Endothelial cell of umbilical vein (primary cell): ENCODE data around the gene ABR. TPM values are rescaled to one million over a fixed set of nuclear protein-coding genes. Genes with fewer than 3 reads are reported as not detected.

Source experiments
- BruUV-seq: library from RNA; stranded (reverse); fragments of 400-500 nt; replicated peaks from 2 replicates; lab custom pipeline; 2021; lab: Mats Ljungman, UMichigan
- CTCF ChIA-PET: fragments of 300-600, 350-600 bp; sonication (Branson Sonifier 250); formaldehyde crosslinking; loops from one replicate; lab custom pipeline; 2021; ENCODE audit warnings: antibody characterized with exemption, inconsistent platforms; lab: Charles Lee
- POLR2A ChIA-PET: fragments of 300-600, 350-600 bp; sonication (Branson Sonifier 250); formaldehyde crosslinking; loops from one replicate; lab custom pipeline; 2021; ENCODE audit warnings: antibody characterized with exemption, inconsistent platforms; lab: Charles Lee
- DNase-seq: peaks from one replicate; pipeline ENCODE4 v3.0.0-alpha.2; 2011; ENCODE audit warnings: low read depth, low spot score
- FAIRE-seq: peaks from 2 replicates; lab custom pipeline; 2011; peaks lifted over from hg19 to GRCh38; lab: Jason Lieb, UNC
- H2AFZ ChIP-seq: 2 replicates; pipeline ENCODE4 v1.6.0; 2012; ENCODE audit warnings: low read depth, low read length, control low read depth, inconsistent platforms
- H3K27ac ChIP-seq: 2 replicates; pipeline ENCODE4 v1.5.1; 2011; ENCODE audit warnings: low read depth, mild to moderate bottlenecking, control low read depth, low read length, moderate library complexity; ENCODE audit not compliant: insufficient read depth
- H3K27me3 ChIP-seq, 2 experiments: 2 replicates each; pipeline versions ENCODE4 v1.6.0 to v1.6.1; 2011; ENCODE audit warnings: low read length in 2 of 2, mixed read lengths in 1 of 2; ENCODE audit not compliant: control insufficient read depth in 2 of 2, insufficient read depth in 2 of 2
- H3K36me3 ChIP-seq, 2 experiments: 2 replicates in 1 of 2; 3 replicates in 1 of 2; pipeline ENCODE4 v1.5.1; 2011; ENCODE audit warnings: low read length in 2 of 2, mild to moderate bottlenecking in 1 of 2, moderate library complexity in 1 of 2; ENCODE audit not compliant: control insufficient read depth in 2 of 2, insufficient read depth in 2 of 2; ENCODE audit errors: extremely low read depth in 1 of 2
- H3K4me1 ChIP-seq: 3 replicates; pipeline ENCODE4 v1.5.1; 2011; ENCODE audit warnings: mild to moderate bottlenecking, low read length; ENCODE audit not compliant: control insufficient read depth, insufficient read depth; ENCODE audit errors: extremely low read depth
- H3K4me2 ChIP-seq: 2 replicates; pipeline ENCODE4 v1.6.1; 2011; ENCODE audit warnings: low read length, control low read depth, mixed read lengths; ENCODE audit not compliant: insufficient read depth
- H3K4me3 ChIP-seq, 3 experiments: fragments of 200-600 bp in 1 of 3; sonication (generic), shearing (Covaris generic) in 1 of 3; replicated peaks in 1 of 3; 2 replicates each; pipeline ENCODE4 v1.5.1; 2011 to 2016; ENCODE audit warnings: control low read depth in 3 of 3, low read length in 3 of 3, mild to moderate bottlenecking in 2 of 3, inconsistent platforms in 1 of 3, low read depth in 1 of 3, moderate library complexity in 1 of 3; ENCODE audit not compliant: insufficient read depth in 1 of 3
- H3K79me2 ChIP-seq: 2 replicates; pipeline ENCODE4 v1.6.0; 2012; ENCODE audit warnings: low read length, inconsistent platforms; ENCODE audit not compliant: control insufficient read depth, insufficient read depth
- H3K9ac ChIP-seq: replicated peaks from 2 replicates; pipeline ENCODE3; 2011; ENCODE audit warnings: low read length, control low read depth; ENCODE audit not compliant: insufficient read depth; ENCODE audit errors: extremely low read depth
- H3K9me1 ChIP-seq: replicated peaks from 3 replicates; pipeline ENCODE4 v1.6.0; 2011; ENCODE audit warnings: mild to moderate bottlenecking, low read length; ENCODE audit not compliant: control insufficient read depth, insufficient read depth; ENCODE audit errors: extremely low read depth
- H3K9me3 ChIP-seq: replicated peaks from 2 replicates; pipeline ENCODE4 v1.5.1; 2012; ENCODE audit warnings: low read length, inconsistent platforms; ENCODE audit not compliant: control insufficient read depth, insufficient read depth
- H4K20me1 ChIP-seq: replicated peaks from 2 replicates; pipeline ENCODE3; 2011; ENCODE audit warnings: mild to moderate bottlenecking, low read length; ENCODE audit not compliant: control insufficient read depth, insufficient read depth; ENCODE audit errors: extremely low read depth
- CTCF ChIP-seq, 2 donors: IDR thresholded peaks; 1 replicate in 1 of 2; 2 replicates in 1 of 2; pipeline ENCODE4 v1.5.1; 2011; ENCODE audit warnings: low read length in 2 of 2, mild to moderate bottlenecking in 2 of 2, moderate library complexity in 2 of 2, control low read depth in 1 of 2, inconsistent platforms in 1 of 2, low read depth in 1 of 2; ENCODE audit not compliant: insufficient read depth in 1 of 2; ENCODE audit errors: extremely low read depth in 1 of 2
- EZH2 ChIP-seq: IDR thresholded peaks from 2 replicates; pipeline ENCODE4 v1.6.1; 2012; ENCODE audit warnings: borderline replicate concordance, low read depth, mild to moderate bottlenecking, moderate library complexity, low read length, inconsistent platforms; ENCODE audit not compliant: severe bottlenecking
- FOS ChIP-seq: IDR thresholded peaks from 2 replicates; pipeline ENCODE4 v1.6.1; 2011; ENCODE audit warnings: mild to moderate bottlenecking, low read length, moderate library complexity, borderline replicate concordance; ENCODE audit not compliant: insufficient read depth
- GATA2 ChIP-seq: IDR thresholded peaks from 2 replicates; pipeline ENCODE4 v1.7.0; 2011; ENCODE audit warnings: low read depth, mild to moderate bottlenecking, moderate library complexity, mixed read lengths, low read length; ENCODE audit not compliant: insufficient read length, insufficient read depth
- JUN ChIP-seq: IDR thresholded peaks from 2 replicates; pipeline ENCODE4 v1.6.1; 2011; ENCODE audit warnings: borderline replicate concordance, low read depth; ENCODE audit not compliant: insufficient read length, insufficient read depth
- MAX ChIP-seq: IDR thresholded peaks from 2 replicates; pipeline ENCODE4 v1.6.1; 2011; ENCODE audit not compliant: insufficient read depth, insufficient read length
- MYC ChIP-seq: IDR thresholded peaks from one replicate; pipeline ENCODE4 v1.6.1; 2011; ENCODE audit warnings: mild to moderate bottlenecking, low read depth, low read length
- POLR2A ChIP-seq: IDR thresholded peaks from 2 replicates; pipeline ENCODE4 v1.6.1; 2012; ENCODE audit warnings: low read depth, mild to moderate bottlenecking, control low read depth, low read length
- POLR2AphosphoS5 ChIP-seq: IDR thresholded peaks from 2 replicates; pipeline ENCODE4 v1.6.1; 2012; ENCODE audit warnings: low read depth, mild to moderate bottlenecking, control low read depth, low read length, moderate library complexity; ENCODE audit not compliant: insufficient read depth
- dilution Hi-C: fragments of 300-500 bp; cut with MboI; formaldehyde crosslinking; loops from one replicate; pipeline ENCODE4 v1.15.0; 2019; ENCODE audit warnings: low sequenced_read_pairs; ENCODE audit not compliant: extremely low pct_ligation_motif_present
- intact Hi-C: fragments of 100-400 bp; cut with micrococcal nuclease; formaldehyde crosslinking; loops from one replicate; pipeline ENCODE4 v1.10.0; 2022
- polyA plus RNA-seq, 4 experiments: library from polyadenylated mRNA; depleted of rRNA in 3 of 4; stranded (reverse) in 3 of 4; unstranded in 1 of 4; fragments of >200 nt; gene quantifications; 2 replicates each; pipeline versions ENCODE4 v1.2.1 to v1.2.3, GENCODE V29; 2011 to 2012; ENCODE audit warnings: missing spikeins in 1 of 4
- total RNA-seq: library from RNA; stranded (reverse); gene quantifications from 2 replicates; pipeline ENCODE4 v1.2.3, GENCODE V29; 2021

Gene ABR
- total and polyA plus RNA-seq, 2 donors (not counting 3 experiments of a cell fraction or from before 2014, with no cell fraction given) = 83.5 to 96.8 TPM

- CTCF ChIA-PET = no interaction called here
- intact Hi-C loops (no loop called here), dilution Hi-C loops (no loop called here)
- H3K4me2 ChIP-seq = no peak overlapping the region
- no peaks in the 10 kb centered on the region for H3K79me2 ChIP-seq
- H3K27me3 ChIP-seq = no peaks in the 10 kb centered on the region
- H3K36me3 ChIP-seq = peaks cover 6 to 36% of the 10 kb centered on the region in 2 experiments
- H3K27ac ChIP-seq = no peak overlapping the region
- POLR2A ChIA-PET = no interaction called here
- FAIRE-seq = no peak
- no peaks in the 10 kb centered on the region for H3K9me1 ChIP-seq
- no peak overlapping the region for H2AFZ ChIP-seq
- H3K4me1 ChIP-seq = no peaks in the 10 kb centered on the region
- no peak overlapping the region for H3K9ac ChIP-seq
- H3K9me3 ChIP-seq = no peaks in the 10 kb centered on the region
- H3K4me3 ChIP-seq = no peak overlapping the region
- no TSS peak for BruUV-seq
- H4K20me1 ChIP-seq = no peaks in the 10 kb centered on the region
- DNase-seq = no peak
- no peak for TF ChIP-seq MYC
- no peak for TF ChIP-seq POLR2A
- TF ChIP-seq GATA2 = no peak
- TF ChIP-seq JUN = no peak
- TF ChIP-seq POLR2AphosphoS5 = no peak
- no peak for TF ChIP-seq EZH2
- no peak for TF ChIP-seq MAX
- TF ChIP-seq FOS = no peak
- TF ChIP-seq CTCF (IDR thresholded peaks at IDR 0.05; ENCODE audit: extremely low read depth in 1 of 2, insufficient read depth in 1 of 2, low read depth in 1 of 2, low read length in 2 of 2) = no peak
Observed at GRCh38 chr17:1070411-1070810, 109.4 kb downstream of the ABR start.
